ENCODE results near the gene SETD1A.

- no peak for TF ChIP-seq POLR2AphosphoS5 (IDR thresholded peaks at IDR 0.05; ENCODE audit: low read depth)
- TF ChIP-seq, protein P1, sequence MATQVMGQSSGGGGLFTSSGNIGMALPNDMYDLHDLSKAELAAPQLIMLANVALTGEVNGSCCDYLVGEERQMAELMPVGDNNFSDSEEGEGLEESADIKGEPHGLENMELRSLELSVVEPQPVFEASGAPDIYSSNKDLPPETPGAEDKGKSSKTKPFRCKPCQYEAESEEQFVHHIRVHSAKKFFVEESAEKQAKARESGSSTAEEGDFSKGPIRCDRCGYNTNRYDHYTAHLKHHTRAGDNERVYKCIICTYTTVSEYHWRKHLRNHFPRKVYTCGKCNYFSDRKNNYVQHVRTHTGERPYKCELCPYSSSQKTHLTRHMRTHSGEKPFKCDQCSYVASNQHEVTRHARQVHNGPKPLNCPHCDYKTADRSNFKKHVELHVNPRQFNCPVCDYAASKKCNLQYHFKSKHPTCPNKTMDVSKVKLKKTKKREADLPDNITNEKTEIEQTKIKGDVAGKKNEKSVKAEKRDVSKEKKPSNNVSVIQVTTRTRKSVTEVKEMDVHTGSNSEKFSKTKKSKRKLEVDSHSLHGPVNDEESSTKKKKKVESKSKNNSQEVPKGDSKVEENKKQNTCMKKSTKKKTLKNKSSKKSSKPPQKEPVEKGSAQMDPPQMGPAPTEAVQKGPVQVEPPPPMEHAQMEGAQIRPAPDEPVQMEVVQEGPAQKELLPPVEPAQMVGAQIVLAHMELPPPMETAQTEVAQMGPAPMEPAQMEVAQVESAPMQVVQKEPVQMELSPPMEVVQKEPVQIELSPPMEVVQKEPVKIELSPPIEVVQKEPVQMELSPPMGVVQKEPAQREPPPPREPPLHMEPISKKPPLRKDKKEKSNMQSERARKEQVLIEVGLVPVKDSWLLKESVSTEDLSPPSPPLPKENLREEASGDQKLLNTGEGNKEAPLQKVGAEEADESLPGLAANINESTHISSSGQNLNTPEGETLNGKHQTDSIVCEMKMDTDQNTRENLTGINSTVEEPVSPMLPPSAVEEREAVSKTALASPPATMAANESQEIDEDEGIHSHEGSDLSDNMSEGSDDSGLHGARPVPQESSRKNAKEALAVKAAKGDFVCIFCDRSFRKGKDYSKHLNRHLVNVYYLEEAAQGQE (IDR thresholded peaks at IDR 0.05; ENCODE audit: insufficient replicate concordance, low read depth) = no peak
- TF ChIP-seq CTCF (IDR thresholded peaks at IDR 0.05; ENCODE audit: insufficient read depth, low read length) = no peak
- TF ChIP-seq SPI1 (IDR thresholded peaks at IDR 0.05; ENCODE audit: borderline replicate concordance, low read depth) = no peak
- no peak for TF ChIP-seq GABPA (IDR thresholded peaks at IDR 0.05; ENCODE audit: low read depth)
Measured at GRCh38 chr16:30971298-30971697, 13.7 kb downstream of the SETD1A start.
